Activated T-cell treated with anti-CD3 and anti-CD28 coated beads, Interleukin-2, amount 50 U/mL, for 1 hour (primary cell): ENCODE measurements around the gene IRF1.
A peak's percentile ranks its signal among the peaks of the same experiment; 100 is the strongest.
"Not testable (repeated sequence)": the region's sequence is repeated elsewhere in the genome, so short reads cannot be mapped to it uniquely, and the experiment has no call there.

Experiments used
- DNase-seq: peaks from one replicate; pipeline ENCODE4 v3.0.0-alpha.2; 2020

IRF1 gene

GRCh38 chr5:132459031-132459982 is 31.3 kb downstream of the IRF1 start:
- DNase-seq = no peak

GRCh38 chr5:132458651-132459030 is 31.9 kb downstream of the IRF1 start:
- DNase-seq = no peak

GRCh38 chr5:132458226-132458560 is 32.4 kb downstream of the IRF1 start:
- no peak for DNase-seq

GRCh38 chr5:132457371-132458225 is 33.0 kb downstream of the IRF1 start:
- no peak for DNase-seq

GRCh38 chr5:132456987-132457361 is 33.6 kb downstream of the IRF1 start:
- DNase-seq = no peak

GRCh38 chr5:132456296-132456986 is 34.1 kb downstream of the IRF1 start:
- DNase-seq = peak; percentile 75

- DNase-seq = no peak
Observed at GRCh38 chr5:132455614-132456115, 34.9 kb downstream of the IRF1 start.

- DNase-seq = no peak
Observed at GRCh38 chr5:132454361-132454760, 36.2 kb downstream of the IRF1 start.

- DNase-seq = no peak
Observed at GRCh38 chr5:132451387-132451786, 39.2 kb downstream of the IRF1 start.

GRCh38 chr5:132449060-132449459 is 41.5 kb downstream of the IRF1 start:
- no peak for DNase-seq

GRCh38 chr5:132447196-132447595 is 43.4 kb downstream of the IRF1 start:
- no peak for DNase-seq

- no peak for DNase-seq
Observed at GRCh38 chr5:132446621-132447020, 44.0 kb downstream of the IRF1 start.

GRCh38 chr5:132445930-132446329 is 44.6 kb downstream of the IRF1 start:
- DNase-seq = no peak

GRCh38 chr5:132445640-132445923 is 45.0 kb downstream of the IRF1 start:
- DNase-seq = no peak

- DNase-seq = no peak
Observed at GRCh38 chr5:132444841-132445639, 45.5 kb downstream of the IRF1 start.

GRCh38 chr5:132444061-132444460 is 46.5 kb downstream of the IRF1 start:
- no peak for DNase-seq

- DNase-seq = no peak
Observed at GRCh38 chr5:132439521-132440089, 51.0 kb downstream of the IRF1 start.

- no peak for DNase-seq
Observed at GRCh38 chr5:132438917-132439316, 51.7 kb downstream of the IRF1 start.

GRCh38 chr5:132438267-132438645 is 52.3 kb downstream of the IRF1 start:
- not testable (repeated sequence) for DNase-seq

- peak; percentile 62 for DNase-seq
Observed at GRCh38 chr5:132437604-132438266, 52.8 kb downstream of the IRF1 start.

GRCh38 chr5:132436936-132437335 is 53.6 kb downstream of the IRF1 start:
- DNase-seq = no peak

- no peak for DNase-seq
Observed at GRCh38 chr5:132435886-132436285, 54.7 kb downstream of the IRF1 start.
